NCI-H1048 (cell line): ENCODE measurements around the gene PRKCA.

ENCODE experiments used
- DNase-seq: peaks from one replicate; lab custom pipeline; 2025; lab: John Stamatoyannopoulos, UW

PRKCA gene

GRCh38 chr17:66810951-66811682 lies 508.7 kb downstream of the PRKCA start:
- DNase-seq, result no peak

GRCh38 chr17:66811683-66812054 lies 509.3 kb downstream of the PRKCA start:
- no peak for DNase-seq

GRCh38 chr17:66812571-66812970 lies 510.2 kb downstream of the PRKCA start:
- DNase-seq, result no peak

GRCh38 chr17:66813296-66813695 lies 510.9 kb downstream of the PRKCA start:
- no peak for DNase-seq

GRCh38 chr17:66814026-66814425 lies 511.6 kb downstream of the PRKCA start:
- no peak for DNase-seq

GRCh38 chr17:66814570-66814969 lies 512.2 kb downstream of the PRKCA start:
- DNase-seq, result no peak

GRCh38 chr17:66817750-66818149 lies 515.3 kb downstream of the PRKCA start:
- no peak for DNase-seq

GRCh38 chr17:66819466-66819865 lies 517.1 kb downstream of the PRKCA start:
- no peak for DNase-seq

GRCh38 chr17:66822009-66822408 lies 519.6 kb downstream of the PRKCA start:
- no peak for DNase-seq

- no peak for DNase-seq
Measured at GRCh38 chr17:66826856-66827255, 524.4 kb downstream of the PRKCA start.

- no peak for DNase-seq
Measured at GRCh38 chr17:66829386-66829864, 527.0 kb downstream of the PRKCA start.

GRCh38 chr17:66829883-66830282 lies 527.5 kb downstream of the PRKCA start:
- no peak for DNase-seq

GRCh38 chr17:66830451-66830850 lies 528.0 kb downstream of the PRKCA start:
- no peak for DNase-seq

GRCh38 chr17:66831383-66832210 lies 529.2 kb downstream of the PRKCA start:
- DNase-seq, result no peak

- DNase-seq, result no peak
Measured at GRCh38 chr17:66833201-66833600, 530.8 kb downstream of the PRKCA start.

- no peak for DNase-seq
Measured at GRCh38 chr17:66834426-66834918, 532.1 kb downstream of the PRKCA start.

- no peak for DNase-seq
Measured at GRCh38 chr17:66834919-66835454, 532.6 kb downstream of the PRKCA start, which contains the start of gene CACNG5. Gene CACNG5 (plus strand): TSS chr17:66835117. CDS start chr17:66877333, 42,216 bp downstream.

GRCh38 chr17:66835476-66835875 lies 533.1 kb downstream of the PRKCA start:
- DNase-seq, result no peak

GRCh38 chr17:66836063-66837005 lies 533.9 kb downstream of the PRKCA start:
- no peak for DNase-seq

- DNase-seq, result no peak
Measured at GRCh38 chr17:66837226-66837625, 534.8 kb downstream of the PRKCA start.

GRCh38 chr17:66837885-66838665 lies 535.7 kb downstream of the PRKCA start:
- no peak for DNase-seq
